ENCODE results near the gene EXOC3L1.

DNA sequence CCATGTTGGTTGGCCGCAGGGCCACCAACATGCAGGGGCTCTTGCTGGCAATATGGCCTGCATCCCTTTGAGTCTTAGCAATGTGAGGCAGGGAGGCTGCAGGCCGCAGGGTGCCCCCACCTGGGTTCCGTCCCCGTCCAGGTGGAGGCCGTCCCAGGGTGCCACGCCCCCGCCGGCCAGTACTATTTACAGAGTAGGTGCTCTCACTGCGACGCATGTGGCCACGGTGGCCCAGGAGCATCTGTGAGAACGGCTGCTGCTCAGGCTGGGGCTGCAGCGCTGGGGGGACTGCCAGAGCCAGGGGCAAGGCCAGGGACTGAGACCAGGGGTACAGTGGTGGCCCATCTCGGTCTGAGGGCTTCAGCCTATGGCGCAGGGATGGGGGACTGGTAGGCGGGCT, 9.8 kb downstream of the EXOC3L1 start:
- TF ChIP-seq, protein P1, sequence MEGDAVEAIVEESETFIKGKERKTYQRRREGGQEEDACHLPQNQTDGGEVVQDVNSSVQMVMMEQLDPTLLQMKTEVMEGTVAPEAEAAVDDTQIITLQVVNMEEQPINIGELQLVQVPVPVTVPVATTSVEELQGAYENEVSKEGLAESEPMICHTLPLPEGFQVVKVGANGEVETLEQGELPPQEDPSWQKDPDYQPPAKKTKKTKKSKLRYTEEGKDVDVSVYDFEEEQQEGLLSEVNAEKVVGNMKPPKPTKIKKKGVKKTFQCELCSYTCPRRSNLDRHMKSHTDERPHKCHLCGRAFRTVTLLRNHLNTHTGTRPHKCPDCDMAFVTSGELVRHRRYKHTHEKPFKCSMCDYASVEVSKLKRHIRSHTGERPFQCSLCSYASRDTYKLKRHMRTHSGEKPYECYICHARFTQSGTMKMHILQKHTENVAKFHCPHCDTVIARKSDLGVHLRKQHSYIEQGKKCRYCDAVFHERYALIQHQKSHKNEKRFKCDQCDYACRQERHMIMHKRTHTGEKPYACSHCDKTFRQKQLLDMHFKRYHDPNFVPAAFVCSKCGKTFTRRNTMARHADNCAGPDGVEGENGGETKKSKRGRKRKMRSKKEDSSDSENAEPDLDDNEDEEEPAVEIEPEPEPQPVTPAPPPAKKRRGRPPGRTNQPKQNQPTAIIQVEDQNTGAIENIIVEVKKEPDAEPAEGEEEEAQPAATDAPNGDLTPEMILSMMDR (IDR thresholded peaks at IDR 0.05; ENCODE audit: insufficient read depth, low read length): no peak
- no peak for TF ChIP-seq POLR2AphosphoS5 (IDR thresholded peaks at IDR 0.05; ENCODE audit: low read depth)
- no peak for TF ChIP-seq GABPA (IDR thresholded peaks at IDR 0.05; ENCODE audit: low read depth)
- TF ChIP-seq, protein P2, sequence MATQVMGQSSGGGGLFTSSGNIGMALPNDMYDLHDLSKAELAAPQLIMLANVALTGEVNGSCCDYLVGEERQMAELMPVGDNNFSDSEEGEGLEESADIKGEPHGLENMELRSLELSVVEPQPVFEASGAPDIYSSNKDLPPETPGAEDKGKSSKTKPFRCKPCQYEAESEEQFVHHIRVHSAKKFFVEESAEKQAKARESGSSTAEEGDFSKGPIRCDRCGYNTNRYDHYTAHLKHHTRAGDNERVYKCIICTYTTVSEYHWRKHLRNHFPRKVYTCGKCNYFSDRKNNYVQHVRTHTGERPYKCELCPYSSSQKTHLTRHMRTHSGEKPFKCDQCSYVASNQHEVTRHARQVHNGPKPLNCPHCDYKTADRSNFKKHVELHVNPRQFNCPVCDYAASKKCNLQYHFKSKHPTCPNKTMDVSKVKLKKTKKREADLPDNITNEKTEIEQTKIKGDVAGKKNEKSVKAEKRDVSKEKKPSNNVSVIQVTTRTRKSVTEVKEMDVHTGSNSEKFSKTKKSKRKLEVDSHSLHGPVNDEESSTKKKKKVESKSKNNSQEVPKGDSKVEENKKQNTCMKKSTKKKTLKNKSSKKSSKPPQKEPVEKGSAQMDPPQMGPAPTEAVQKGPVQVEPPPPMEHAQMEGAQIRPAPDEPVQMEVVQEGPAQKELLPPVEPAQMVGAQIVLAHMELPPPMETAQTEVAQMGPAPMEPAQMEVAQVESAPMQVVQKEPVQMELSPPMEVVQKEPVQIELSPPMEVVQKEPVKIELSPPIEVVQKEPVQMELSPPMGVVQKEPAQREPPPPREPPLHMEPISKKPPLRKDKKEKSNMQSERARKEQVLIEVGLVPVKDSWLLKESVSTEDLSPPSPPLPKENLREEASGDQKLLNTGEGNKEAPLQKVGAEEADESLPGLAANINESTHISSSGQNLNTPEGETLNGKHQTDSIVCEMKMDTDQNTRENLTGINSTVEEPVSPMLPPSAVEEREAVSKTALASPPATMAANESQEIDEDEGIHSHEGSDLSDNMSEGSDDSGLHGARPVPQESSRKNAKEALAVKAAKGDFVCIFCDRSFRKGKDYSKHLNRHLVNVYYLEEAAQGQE (IDR thresholded peaks at IDR 0.05; ENCODE audit: insufficient replicate concordance, low read depth): no peak

Measured in HL-60 (cell line).